GM23248 (cell line): ENCODE results near the gene TTC9C.
"Not testable (repeated sequence)": the region's sequence is repeated elsewhere in the genome, so short reads cannot be mapped to it uniquely, and the experiment has no call there.

Experiments
- EZH2 ChIP-seq: fragments of 200-600 bp; sonication (generic); IDR thresholded peaks from 2 replicates; pipeline ENCODE4 v1.6.1; 2018; ENCODE audit warnings: antibody characterized with exemption, mild to moderate bottlenecking; ENCODE audit not compliant: insufficient read depth, poor library complexity, severe bottlenecking
- EZH2phosphoT487 ChIP-seq: fragments of 200-600 bp; sonication (generic); IDR thresholded peaks from 2 replicates; pipeline ENCODE4 v1.6.1; 2018; ENCODE audit warnings: antibody characterized with exemption, moderate library complexity, mild to moderate bottlenecking, low read depth; ENCODE audit not compliant: insufficient read depth

DNA sequence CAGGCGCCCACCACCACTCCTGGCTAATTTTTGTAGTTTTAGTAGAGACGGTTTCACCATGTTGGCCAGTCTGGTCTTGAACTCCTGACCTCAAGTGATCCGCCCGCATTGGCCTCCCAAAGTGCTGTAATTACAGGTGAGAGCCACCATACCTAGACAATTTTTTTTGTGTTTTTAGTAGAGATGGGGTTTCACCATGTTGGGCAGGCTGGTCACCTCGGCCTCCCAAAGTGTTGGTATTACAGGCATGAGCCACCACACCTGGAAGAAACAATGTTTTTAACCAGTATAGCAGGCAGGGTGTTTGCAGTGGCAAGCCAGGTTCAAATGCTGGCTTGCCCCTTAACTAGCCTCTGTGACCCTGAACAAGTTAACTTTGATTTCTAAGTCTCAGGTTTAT, 21.6 kb downstream of the TTC9C start:
- not testable (repeated sequence) for TF ChIP-seq EZH2, EZH2phosphoT487
